GM18858 (cell line): ENCODE results near the gene STRN4.
"Not testable (repeated sequence)": the region's sequence is repeated elsewhere in the genome, so short reads cannot be mapped to it uniquely, and the experiment has no call there.

ENCODE experiments used
- ATAC-seq: cut with Tn5 transposase; IDR thresholded peaks from one replicate; pipeline ENCODE4 v1.9.1; 2021; ENCODE audit not compliant: unreplicated experiment

Gene STRN4

DNA sequence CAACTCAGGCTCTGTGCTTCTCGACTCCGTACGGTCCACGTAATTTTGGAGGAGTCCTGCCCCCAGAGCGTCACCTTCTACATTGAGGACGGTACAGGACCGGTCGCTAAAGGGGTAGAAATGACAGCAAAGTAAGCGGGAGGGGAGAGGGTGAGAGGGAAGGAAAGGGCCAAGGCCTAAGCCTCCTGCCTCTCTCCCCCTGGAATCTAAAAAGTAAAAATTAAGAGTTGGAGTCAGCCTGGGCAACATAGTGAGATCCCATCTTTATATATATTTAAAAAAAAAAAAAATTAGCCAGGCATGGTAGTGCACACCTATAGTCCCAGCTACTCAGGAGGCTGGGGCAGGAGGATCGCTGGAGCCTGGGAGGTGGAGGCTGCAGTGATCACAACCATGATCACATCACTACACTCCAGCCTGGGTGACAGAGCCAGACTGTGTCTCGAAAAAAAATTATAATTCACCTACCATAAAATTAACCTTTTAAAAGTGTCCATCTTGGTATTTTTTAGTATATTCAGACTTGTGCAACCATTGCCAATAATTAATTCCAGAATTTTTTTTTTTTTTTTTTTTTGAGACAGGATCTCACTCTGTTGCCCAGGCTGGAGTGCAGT is 29.5 kb upstream of the STRN4 start:
- ATAC-seq = no peak

DNA sequence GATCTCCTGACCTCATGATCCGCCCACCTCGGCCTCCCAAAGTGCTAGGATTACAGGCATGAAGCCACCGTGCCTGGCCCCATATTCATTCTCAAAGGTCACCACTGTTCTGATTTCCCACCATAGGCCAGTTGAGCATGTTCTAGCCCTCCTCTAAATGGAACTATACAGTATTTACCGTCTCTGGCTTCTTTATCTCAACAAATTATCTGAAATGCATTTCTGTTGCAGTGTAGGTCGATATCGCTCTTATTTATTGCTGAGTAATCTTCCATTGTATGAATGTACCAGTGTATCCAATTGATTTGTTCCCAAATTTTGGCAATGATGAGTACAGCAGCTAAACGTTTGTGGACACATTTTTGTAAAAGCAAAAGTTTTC is 26.8 kb upstream of the STRN4 start:
- no peak for ATAC-seq

DNA sequence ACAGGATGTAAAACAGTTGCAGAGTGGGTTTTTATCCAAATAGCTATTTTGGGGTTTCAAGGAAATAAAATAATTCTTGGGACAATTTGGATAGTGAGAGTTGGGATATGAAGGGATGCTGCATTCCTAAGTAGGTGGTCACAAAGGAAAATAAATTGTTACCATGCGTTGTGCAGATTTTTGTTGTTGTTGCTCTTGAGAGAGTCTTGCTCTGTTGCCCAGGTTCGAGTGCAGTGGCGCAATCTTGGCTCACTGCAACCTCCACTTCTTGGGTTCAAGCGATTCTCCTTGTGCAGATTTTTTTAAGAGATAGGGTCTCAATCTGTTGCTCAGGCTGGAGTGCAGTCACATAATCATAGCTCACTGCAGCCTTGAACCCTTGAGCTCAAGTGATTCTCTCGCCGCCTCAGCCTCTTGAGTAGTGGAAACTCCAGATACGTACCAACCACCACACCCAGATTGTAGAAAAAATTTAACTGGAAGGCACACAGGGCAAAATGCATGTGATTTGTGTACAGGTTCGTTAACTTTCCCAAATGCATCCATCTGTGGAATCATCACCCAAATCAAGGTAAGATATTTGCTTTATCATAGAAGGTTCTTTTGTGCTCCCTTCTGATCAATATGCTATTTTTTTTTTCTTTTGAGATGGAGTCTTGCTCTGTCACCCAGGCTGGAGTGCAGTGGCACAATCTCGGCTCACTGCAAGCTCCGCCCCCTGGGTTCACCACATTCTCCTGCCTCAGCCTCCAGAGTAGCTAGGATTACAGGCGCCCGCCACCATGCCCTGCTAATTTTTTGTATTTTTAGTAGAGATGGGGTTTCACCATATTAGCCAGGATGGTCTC is 26.1 kb upstream of the STRN4 start:
- no peak for ATAC-seq

DNA sequence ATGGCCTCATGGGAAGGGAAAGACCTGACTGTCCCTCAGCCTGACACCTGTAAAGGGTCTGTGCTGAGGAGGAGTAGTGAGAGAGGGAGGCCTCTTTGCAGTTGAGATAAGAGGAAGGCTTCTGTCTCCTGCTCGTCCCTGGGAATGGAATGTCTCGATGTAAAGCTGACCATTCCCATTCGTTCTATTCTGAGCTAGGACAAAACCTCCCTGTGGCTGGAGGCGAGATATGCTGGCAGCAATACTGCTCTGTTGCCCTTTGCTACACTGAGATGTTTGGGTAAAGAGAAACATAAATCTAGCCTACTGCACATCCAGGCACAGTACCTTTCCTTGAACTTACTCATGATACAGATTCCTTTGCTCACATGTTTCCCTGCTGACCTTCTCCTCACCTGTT is 22.5 kb upstream of the STRN4 start:
- not testable (repeated sequence) for ATAC-seq

DNA sequence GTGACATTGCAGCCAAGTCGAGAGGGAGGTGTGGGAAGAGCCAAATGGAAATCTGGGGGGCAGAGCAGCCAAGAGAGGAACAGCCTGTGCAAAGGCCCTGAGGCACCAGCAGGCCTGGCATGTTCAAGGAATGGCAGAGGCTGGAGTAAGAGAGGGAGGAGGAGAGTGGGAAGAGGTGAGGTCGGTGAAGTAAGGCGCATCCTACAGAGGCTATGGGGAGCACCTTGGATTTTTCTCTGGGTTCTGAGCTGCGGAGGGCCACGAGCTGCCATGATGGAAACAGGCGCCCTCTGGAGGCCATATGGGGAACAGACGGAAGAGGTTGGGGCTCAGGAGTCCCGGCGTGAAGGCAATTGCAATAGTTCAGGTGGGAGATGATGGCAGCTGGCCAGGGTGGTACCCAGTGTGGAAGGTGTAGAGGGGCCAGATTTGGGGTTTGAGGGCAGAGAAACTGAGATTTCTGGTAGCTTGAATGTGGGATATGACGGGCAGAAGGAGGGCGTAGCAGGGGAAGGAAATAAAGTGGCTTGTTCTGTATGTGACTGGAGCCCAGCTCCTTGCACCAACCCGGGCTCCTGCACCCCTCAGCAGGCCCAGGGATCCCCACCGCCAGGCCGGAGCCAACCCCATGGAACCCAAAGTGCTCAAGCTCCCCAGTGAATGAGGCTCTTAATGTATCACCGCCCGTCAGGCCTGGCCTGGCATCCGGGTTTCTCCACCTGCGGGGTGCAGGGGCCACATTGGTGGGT is 20.5 kb upstream of the STRN4 start:
- no peak for ATAC-seq

DNA sequence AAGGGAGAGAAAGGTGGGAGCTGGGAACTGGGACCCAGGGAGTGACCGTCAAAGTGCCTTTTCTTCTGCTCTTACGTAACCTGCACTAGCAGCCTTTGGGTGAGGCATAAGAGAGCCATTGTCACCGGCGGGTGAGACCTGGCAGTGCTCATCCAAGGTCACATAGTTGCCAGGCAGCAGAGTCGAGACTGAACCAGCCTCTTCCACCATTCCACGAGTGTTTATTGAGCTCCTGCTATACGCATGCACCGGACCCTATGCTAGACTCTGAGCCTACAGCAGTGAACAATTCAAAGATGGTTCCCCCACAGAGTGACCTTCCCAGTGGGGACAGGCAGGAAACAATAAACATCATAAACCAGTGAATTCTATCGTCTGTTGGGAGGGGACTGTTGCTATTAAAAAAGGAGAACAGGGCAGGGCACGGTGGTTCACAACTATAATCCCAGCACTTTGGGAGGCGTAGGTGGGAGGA is 18.6 kb upstream of the STRN4 start:
- ATAC-seq = no peak

DNA sequence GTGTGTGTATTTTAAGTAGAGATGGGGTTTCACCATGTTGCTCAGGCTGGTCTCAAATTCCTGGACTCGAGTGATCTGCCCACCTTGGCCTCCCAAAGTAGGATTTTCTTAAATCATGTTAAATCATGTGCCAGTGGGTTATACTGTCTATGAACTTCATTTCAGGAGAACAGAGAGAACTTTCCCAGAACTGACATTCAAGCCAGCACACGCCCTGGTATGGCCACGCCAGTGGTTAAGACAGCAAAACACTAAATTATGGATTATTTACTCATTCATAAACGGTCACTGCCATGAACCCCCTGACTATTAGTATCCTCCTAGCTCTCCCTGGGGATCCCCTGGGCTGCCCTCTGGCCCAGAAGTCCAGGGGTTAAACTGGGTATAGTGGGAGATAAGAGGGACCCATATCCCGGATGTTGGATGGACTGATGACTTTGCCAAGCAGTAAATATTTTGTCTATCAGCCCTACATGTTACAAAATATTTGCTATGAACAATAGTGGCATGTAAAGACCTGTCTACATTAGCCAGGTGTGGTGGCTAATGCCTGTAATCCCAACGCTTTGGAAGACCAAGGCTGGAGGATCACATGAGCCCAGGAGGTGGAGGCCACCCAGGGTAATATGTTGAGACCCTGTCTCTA is 16.1 kb upstream of the STRN4 start:
- no peak for ATAC-seq

DNA sequence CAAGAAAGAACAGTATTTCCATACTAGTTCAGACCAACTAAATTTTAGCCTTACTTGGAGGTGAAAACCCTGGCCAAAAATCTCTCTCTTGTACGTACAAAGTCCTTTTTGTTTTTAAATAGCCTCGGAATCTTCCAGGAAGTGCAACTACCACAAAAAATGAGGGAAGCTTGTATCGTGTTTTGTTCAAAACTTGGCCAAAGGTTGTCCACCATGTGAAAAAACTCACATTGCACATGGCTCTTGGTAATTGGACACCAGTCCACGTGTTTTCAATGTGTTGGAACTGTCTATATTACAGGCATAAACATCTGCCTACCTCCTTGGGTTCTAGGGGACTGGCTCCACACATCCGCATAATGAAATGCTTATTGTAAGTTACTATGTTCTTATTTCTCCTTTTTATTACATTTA is 15.2 kb upstream of the STRN4 start:
- no peak for ATAC-seq

DNA sequence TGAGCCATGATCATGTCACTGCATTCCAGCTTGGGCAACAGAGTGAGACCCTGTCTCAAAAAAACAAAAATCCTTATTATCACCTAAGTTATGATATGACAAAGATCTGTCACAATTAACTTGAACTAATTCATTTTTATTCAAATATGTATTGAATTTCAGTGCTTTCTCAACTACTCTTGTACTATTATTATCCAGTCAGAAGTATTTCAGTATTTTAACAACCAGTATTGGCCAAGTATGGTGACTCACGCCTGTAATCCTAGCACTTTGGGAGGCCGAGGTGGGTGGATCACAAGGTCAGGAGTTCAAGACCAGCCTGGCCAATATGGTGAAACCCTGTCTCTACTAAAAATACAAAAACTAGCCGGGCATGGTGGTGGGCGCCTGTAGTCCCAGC is 14.6 kb upstream of the STRN4 start:
- ATAC-seq = not testable (repeated sequence)

DNA sequence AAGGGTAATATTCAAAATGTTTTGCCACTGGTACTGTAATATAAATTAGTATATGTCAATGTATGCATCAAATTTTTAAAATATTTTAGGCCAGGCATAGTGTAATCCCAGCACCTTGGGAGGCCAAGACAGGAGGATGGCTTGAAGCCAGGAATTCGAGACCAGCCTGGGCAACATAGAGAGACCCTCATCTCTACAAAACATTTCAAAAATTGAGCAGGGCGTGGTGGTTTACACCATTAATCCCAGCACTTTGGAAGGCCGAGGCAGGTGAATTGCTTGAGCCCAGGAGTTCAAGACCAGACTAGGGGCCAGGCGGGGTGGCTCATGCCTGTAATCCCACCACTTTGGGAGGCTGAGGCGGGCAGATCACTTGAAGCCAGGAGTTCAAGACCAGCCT is 14.1 kb upstream of the STRN4 start:
- no peak for ATAC-seq

DNA sequence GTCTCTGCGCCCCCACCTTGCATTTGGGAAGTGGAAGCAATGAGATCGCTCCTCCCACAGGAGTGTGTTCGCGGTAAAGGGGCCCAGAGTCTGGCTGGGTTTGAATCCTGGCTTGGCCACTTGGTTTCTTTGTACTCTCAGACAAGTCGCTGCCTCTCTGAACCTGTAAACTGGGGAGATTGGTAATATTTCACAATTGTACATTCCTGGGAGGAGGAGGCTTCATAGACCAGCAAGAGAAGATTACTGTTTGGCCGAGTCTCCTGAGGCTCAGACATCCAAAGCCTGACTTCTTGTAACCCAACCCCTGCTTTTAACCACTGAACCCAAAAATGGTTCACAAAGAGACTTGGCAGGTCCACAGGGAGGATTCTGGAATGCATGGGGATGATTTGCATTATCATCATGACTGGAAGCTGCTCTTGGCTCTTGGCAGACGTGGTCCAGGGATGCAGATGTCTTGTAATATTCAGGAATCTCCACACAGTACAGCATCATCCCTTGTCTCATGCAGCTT is 13.6 kb upstream of the STRN4 start:
- ATAC-seq = no peak

DNA sequence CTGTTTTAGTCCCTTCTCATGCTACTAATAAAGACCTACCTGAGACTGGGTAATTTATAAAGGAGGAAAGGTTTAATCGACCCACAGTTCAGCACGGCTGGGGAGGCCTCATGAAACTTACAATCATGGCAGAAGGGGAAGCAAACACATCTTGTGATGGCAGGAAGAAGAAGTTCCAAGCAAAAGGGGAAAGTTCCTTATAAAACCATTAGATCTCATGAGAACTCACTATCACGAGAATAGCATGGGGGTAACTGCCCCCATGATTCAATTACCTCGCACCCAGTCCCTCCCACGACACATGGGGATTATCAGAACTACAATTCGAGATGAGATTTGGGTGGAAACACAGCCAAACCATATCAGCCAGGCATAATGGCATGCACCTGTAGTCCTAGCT is 13.0 kb upstream of the STRN4 start:
- ATAC-seq = no peak

DNA sequence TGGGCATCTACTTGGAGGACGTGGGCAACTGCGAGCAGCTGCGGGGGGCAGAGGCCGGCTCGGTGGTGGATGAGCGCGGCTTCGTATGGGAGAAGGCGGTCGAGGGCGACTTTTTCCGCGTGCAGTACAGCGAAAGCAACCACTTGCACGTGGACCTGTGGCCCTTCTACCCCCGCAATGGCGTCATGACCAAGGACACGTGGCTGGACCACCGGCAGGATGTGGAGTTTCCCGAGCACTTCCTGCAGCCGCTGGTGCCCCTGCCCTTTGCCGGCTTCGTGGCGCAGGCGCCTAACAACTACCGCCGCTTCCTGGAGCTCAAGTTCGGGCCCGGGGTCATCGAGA is 10.3 kb upstream of the STRN4 start:
- no peak for ATAC-seq

DNA sequence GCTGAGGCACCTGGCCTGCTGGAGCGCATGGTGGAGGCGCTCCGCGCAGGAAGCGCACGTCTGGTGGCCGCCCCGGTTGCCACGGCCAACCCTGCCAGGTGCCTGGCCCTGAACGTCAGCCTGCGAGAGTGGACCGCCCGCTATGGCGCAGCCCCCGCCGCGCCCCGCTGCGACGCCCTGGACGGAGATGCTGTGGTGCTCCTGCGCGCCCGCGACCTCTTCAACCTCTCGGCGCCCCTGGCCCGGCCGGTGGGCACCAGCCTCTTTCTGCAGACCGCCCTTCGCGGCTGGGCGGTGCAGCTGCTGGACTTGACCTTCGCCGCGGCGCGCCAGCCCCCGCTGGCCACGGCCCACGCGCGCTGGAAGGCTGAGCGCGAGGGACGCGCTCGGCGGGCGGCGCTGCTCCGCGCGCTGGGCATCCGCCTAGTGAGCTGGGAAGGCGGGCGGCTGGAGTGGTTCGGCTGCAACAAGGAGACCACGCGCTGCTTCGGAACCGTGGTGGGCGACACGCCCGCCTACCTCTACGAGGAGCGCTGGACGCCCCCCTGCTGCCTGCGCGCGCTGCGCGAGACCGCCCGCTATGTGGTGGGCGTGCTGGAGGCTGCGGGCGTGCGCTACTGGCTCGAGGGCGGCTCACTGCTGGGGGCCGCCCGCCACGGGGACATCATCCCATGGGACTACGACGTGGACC is 9.7 kb upstream of the STRN4 start:
- ATAC-seq = no peak

DNA sequence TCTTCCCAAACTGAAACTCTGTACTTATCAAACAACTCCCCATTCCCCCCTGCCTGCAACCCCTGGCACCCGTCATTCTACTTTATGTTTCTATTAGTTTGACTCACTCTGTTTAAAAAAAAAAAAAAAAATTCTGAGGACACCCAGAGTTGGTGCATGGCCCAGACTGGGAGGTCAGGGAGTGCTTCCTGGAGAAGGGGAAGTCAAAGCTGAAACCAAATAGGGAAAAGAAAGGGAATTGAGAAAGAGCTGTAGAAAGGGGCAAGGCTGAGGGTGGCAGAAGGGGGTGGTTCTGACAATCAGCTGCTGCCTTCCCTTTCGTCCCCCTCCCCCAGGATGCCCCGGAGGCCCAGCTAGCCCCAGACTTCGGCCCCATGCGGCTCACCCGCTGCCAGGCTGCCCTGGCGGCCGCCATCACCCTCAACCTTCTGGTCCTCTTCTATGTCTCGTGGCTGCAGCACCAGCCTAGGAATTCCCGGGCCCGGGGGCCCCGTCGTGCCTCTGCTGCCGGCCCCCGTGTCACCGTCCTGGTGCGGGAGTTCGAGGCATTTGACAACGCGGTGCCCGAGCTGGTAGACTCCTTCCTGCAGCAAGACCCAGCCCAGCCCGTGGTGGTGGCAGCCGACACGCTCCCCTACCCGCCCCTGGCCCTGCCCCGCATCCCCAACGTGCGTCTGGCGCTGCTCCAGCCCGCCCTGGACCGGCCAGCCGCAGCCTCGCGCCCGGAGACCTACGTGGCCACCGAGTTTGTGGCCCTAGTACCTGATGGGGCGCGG is 9.0 kb upstream of the STRN4 start:
- no peak for ATAC-seq

DNA sequence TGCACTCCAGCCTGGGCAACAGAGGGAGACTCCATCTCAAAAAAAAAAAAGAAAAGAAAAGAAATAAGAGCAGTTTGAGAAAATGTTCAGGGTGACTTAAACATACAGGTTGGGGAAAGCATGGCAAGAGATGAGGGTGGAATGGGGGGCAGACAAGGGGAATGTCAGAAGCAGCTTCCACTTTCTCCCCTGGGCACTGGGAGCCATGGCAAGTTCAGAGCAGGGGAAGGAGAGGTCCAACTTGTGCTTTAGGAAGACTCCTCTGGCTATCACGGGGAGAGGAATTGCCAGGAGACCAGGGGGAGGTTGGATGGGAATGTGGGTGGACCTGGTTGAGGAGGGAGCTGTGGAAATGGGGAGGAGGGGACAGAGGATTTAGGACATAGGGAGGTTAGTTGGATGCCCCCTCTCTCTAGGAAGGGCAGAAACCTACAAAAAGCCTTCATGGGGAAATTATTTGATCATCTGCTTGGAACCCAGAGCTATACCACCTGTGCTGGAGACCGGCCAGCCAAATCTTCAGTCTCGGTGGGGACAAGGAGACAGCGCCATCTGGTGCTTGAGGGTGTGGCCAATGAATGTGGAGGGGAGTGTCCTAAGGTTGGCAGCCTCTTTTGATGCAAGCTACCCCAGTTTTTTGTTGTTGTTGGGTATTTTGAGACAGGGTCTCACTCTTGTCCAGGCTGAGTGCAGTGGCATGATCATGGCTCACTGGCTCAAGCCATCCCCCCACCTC is 7.3 kb upstream of the STRN4 start:
- no peak for ATAC-seq

DNA sequence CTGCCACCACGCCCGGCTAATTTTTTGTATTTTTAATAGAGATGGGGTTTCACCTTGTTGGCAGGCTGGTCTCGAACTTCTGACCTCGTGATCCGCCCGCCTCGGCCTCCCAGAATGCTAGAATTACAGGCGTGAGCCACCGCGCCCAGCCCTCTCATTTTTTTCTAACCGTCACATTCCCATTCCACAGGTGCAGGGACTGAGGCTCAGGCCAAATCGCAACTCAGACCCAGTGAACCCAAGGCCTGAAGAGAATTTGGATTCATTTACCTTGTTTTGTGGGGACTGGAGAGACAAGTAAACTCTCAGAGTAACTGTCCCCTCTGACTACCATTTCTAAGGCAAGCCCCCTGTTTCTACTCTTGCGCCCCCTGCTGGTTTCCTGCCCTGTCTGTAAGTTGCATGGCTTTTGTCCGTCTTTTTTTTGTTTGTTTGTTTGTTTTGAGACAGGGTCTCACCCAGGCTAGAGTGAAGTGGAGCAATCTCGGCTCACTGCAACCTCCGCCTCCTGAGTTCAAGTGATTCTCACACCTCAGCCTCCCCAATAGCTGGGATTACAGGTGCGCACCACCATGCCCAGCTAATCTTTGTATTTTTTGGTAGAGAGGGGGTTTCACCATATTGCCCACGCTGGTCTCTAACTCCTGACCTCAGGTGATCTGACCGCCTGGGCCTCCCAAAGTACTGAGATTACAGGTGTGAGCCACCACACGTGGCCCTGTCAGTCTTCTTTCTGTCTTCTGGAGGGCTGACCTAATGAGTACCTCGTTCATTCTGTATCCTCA is 2.3 kb upstream of the STRN4 start:
- ATAC-seq = no peak

DNA sequence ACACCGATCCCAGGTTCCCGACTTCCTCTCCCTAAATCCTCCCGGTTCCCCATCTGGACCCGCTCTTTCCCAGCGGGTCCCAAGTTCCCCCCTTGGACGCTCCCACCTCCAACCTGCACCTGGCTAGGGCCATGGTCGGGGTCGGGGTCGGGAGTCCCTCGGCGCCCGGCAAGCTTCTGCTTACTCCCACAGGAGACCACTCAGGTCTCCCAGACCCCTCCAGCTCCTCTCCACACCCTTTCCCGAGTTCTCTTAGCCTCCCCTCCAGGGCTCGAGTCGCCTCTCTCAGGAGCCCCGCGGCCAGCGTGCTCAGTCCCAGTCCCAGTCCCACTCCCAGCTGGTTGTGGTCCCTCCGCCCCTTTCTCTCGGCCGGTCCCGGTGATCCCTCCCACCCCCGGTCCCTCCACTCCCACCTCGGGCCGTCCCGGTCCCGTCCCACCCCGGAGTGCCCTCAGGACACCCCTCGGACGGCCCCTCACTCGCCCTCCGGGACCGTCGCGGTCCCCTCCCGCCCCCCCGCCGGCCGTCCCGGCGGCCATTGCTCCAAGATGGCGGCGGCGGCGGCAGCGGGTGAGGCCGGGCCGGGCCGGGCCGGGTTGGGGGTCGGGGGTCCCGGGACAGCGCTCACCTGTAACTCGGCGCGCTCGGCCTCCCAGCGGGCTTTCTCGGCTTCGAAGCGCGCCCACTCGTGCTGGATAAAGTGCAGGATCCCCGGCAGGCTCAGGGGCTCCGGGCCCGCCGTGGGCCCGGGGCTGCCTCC is 549 bp downstream of the STRN4 start, which contains the start of gene FKRP:
TSS of gene FKRP (plus strand) at position 537 of the 760 bp plus-strand sequence. CDS start 9,394 bp downstream, outside the sequence.
- ATAC-seq = no peak
